GM13976 (cell line): ENCODE measurements around the gene CCDC154.

Experiments
- DNase-seq: peaks from one replicate; pipeline ENCODE4 v3.0.0; 2012; ENCODE audit warnings: low spot score
- CTCF ChIP-seq: IDR thresholded peaks from 2 replicates; pipeline ENCODE4 v1.5.1; 2012; ENCODE audit warnings: borderline replicate concordance, mild to moderate bottlenecking; ENCODE audit not compliant: insufficient read depth; ENCODE audit errors: extremely low read depth, missing control alignments, control extremely low read depth
- in situ Hi-C: fragments of 300-500 bp; cut with MboI; formaldehyde crosslinking; loops from one replicate; pipeline ENCODE4 v1.12.0; 2022; ENCODE audit warnings: low sequenced_read_pairs, mixed read lengths, inconsistent platforms; ENCODE audit not compliant: unreplicated experiment

Gene CCDC154

GRCh38 chr16:1397779-1398178 is 46.6 kb downstream of the CCDC154 start:
- no peak for DNase-seq
- in situ Hi-C loops, result no loop called here
- no peak for TF ChIP-seq CTCF

- TF ChIP-seq CTCF, result no peak
- DNase-seq, result no peak
- in situ Hi-C loops, result no loop called here
Observed at GRCh38 chr16:1395444-1396031, 48.8 kb downstream of the CCDC154 start.

GRCh38 chr16:1394367-1394951 is 49.9 kb downstream of the CCDC154 start:
- no peak for DNase-seq
- no peak for TF ChIP-seq CTCF
- in situ Hi-C loops, result no loop called here

- no peak for DNase-seq
- in situ Hi-C loops, result no loop called here
- TF ChIP-seq CTCF, result no peak
Observed at GRCh38 chr16:1393613-1394176, 50.7 kb downstream of the CCDC154 start.

GRCh38 chr16:1392826-1393225 is 51.5 kb downstream of the CCDC154 start:
- DNase-seq, result no peak
- in situ Hi-C loops, result no loop called here
- TF ChIP-seq CTCF, result no peak

- TF ChIP-seq CTCF, result no peak
- in situ Hi-C loops, result no loop called here
- DNase-seq, result no peak
Observed at GRCh38 chr16:1390239-1390779, 54.0 kb downstream of the CCDC154 start.
